HTR-8/SVneo (cell line): ENCODE data around the gene C10orf105.

Experiments
- DNase-seq: peaks from one replicate; pipeline ENCODE4 v3.0.0; 2011; ENCODE audit warnings: low spot score, mixed read lengths; ENCODE audit not compliant: insufficient read length
- FAIRE-seq: peaks from 2 replicates; lab custom pipeline; 2011; peaks lifted over from hg19 to GRCh38; lab: Jason Lieb, UNC

Gene C10orf105

GRCh38 chr10:71706216-71707121 is 13.1 kb downstream of the C10orf105 start:
- peak; percentile 38 for FAIRE-seq
- no peak for DNase-seq

DNA sequence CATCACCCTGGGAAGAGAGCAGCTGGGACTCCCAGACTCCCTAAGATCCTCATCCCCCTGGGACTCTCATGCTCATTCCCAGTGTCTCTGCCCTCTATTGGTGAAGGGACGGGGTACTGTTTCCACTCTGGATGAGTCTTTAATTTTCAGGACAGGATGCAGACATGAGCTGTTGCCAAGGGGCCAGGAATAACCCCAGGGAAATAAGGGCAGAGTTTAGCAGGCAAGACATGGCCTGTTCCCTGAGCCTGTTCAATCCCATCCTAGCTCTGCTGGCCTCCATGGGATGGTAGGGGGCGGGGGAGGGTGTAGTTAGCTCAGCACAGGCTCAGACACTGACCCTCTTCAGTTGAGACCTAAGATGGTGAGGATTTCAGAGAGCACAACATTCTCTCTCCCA is 14.0 kb downstream of the C10orf105 start:
- DNase-seq, result no peak
- no peak for FAIRE-seq

- FAIRE-seq, result no peak
- DNase-seq, result no peak
These were observed 14.8 kb downstream of the C10orf105 start for GRCh38 chr10:71704816-71705215.

- no peak for DNase-seq
- FAIRE-seq, result no peak
These were observed 16.0 kb downstream of the C10orf105 start for GRCh38 chr10:71703577-71703976.

- DNase-seq (no peak), FAIRE-seq (no peak)
These were observed 18.0 kb downstream of the C10orf105 start for GRCh38 chr10:71701496-71702132.

DNA sequence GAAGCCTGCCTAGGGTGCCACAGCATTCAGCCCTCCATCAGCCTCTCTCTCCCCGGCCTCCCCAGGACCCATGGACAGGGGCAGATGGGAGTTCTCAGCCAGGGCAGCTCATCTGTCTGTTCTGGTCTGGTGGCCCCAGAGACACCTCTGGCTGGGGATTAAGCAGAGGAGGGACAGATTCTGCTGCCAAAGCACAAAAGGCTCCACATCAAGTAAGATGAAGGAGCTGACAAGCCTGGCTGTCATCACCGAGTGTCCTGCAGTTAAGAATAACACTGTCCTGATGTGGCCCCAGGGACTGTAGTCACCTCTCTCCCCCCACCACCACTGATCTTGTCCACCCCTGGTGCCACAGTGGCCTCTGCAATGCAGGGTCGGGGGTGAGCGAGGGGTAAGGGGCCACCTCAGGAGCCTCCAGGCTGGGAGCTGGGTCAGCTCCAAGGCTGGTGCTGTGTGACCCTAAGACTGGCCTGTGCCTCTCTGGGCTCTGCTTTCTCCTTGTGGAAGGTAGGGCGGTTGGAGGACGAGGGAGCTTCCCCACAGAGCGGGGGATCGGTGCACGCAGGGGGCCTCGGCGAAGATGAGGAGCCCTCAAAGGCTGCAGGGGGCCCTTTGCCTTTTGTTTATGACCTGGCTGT is 18.7 kb downstream of the C10orf105 start:
- no peak for FAIRE-seq
- no peak for DNase-seq

- DNase-seq (no peak), FAIRE-seq (no peak)
These were observed 20.8 kb downstream of the C10orf105 start for GRCh38 chr10:71698737-71699136.

DNA sequence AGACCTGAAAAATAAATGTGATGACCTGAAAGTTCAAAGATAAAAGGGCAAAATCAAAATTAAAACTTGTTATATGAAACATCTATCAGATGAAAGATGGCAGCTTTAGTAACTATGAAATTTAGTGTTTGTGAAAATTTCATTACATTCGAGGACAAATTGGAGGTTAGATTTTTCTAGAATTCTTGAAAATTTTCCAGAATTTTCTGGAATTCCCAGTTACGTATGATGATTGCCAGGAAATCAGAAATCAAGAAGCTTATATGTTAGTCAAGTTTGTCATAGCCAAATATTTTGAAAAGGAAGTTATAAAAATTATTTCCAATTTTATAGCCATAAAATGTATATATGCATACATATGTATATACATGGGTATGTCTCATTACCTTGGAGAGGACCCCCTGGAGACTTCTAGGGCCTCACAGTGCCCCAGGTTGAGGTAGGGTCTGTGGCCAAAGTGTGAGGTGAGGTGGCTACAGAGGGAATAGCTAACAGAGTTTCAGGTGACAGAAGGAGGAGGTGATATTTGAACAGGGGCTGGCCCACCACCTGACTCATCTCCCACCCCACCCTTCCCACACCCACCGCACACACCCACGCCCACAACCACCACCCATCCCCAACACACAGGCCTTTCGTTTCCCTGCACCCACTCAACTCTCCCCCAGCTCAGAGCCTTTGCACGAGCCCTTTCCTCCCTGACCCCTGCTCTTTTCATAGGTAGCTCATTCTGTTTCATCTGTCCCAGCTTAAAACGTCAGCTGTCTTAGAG is 21.5 kb downstream of the C10orf105 start:
- no peak for DNase-seq
- no peak for FAIRE-seq

GRCh38 chr10:71696628-71697326 is 22.8 kb downstream of the C10orf105 start:
- FAIRE-seq (no peak), DNase-seq (peak; percentile 73)

GRCh38 chr10:71695502-71696476 is 23.8 kb downstream of the C10orf105 start:
- DNase-seq, result no peak
- no peak for FAIRE-seq

DNA sequence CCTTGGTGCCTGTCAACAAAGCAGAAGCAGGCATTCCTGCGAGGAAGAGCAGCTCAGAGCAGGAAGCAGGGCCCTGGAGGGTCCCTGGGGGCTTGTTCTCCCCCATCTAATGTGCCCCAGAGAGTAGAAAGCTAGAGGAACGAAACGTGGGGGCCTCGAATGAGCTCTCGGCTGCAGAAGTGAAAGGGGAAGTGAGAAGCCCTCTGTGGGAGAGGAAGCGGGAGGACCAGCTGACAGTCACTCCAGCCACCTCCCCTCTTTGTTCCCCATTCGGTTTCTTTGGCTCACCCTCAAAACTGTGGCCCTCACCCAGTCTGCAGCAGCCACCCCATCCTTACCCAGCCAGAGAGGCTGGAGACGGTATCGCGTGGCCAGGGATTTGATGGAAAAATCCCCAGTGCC is 25.0 kb downstream of the C10orf105 start:
- FAIRE-seq (no peak), DNase-seq (no peak)

- DNase-seq (no peak), FAIRE-seq (no peak)
These were observed 25.5 kb downstream of the C10orf105 start for GRCh38 chr10:71694039-71694501.

- FAIRE-seq (no peak), DNase-seq (no peak)
These were observed 26.2 kb downstream of the C10orf105 start for GRCh38 chr10:71693377-71693776.

GRCh38 chr10:71692598-71693306 is 26.8 kb downstream of the C10orf105 start:
- FAIRE-seq (no peak), DNase-seq (no peak)

- FAIRE-seq (no peak), DNase-seq (no peak)
These were observed 28.2 kb downstream of the C10orf105 start for GRCh38 chr10:71691405-71691804.

DNA sequence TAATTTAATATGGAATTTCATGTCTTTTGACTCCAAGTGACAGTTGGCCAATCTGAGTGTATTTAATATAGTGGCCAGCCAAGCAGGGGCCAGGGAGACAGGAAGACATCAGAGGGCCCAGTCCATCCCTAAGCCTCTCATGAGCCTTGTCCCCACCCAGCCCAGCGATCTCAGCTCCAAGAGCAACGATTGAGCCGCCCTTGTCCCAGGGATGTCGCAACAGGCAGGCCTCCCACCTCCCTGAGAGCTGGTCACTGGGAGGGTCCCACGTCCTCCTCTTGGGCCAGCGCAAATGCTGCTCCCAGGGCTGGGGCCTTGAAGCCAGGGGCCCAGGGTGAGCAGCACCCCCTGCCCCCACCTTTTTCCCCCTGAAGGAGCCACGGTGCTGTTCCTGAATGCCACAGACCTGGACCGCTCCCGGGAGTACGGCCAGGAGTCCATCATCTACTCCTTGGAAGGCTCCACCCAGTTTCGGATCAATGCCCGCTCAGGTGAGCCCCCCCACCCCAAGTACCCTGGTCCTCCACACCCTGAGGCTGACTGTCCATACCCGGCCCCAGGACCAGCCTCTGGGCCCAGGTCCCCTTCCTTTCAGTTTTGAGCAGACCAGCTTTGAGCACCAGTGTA is 29.4 kb downstream of the C10orf105 start:
- FAIRE-seq (no peak), DNase-seq (no peak)

DNA sequence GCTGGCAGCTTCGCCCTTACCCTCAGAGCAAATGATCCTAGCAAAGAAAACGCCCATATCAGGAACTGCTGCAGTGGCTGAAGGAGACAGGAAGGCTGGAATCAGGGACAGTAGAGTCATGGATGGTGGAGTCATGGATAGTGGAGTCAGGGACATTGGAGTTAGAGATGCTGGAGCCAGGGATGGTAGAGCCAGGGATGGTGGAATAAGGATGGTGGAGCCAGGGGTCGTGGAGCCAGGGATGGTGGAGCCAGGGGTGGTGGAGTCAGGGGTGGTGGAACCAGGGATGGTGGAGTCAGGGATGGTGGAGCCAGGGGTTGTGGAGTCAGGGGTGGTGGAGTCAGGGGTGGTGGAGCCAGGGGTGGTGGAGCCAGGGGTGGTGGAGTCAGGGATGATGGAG is 31.3 kb downstream of the C10orf105 start:
- FAIRE-seq (no peak), DNase-seq (no peak)
